Iris pigment epithelial cell (primary cell): Measurements from ENCODE around the gene CILP2.
A peak's percentile ranks its signal among the peaks of the same experiment; 100 is the strongest.

Source experiments
- DNase-seq: peaks from one replicate; pipeline ENCODE4 v3.0.0-alpha.2; 2011; ENCODE audit warnings: low read depth

The CILP2 gene, protein sequence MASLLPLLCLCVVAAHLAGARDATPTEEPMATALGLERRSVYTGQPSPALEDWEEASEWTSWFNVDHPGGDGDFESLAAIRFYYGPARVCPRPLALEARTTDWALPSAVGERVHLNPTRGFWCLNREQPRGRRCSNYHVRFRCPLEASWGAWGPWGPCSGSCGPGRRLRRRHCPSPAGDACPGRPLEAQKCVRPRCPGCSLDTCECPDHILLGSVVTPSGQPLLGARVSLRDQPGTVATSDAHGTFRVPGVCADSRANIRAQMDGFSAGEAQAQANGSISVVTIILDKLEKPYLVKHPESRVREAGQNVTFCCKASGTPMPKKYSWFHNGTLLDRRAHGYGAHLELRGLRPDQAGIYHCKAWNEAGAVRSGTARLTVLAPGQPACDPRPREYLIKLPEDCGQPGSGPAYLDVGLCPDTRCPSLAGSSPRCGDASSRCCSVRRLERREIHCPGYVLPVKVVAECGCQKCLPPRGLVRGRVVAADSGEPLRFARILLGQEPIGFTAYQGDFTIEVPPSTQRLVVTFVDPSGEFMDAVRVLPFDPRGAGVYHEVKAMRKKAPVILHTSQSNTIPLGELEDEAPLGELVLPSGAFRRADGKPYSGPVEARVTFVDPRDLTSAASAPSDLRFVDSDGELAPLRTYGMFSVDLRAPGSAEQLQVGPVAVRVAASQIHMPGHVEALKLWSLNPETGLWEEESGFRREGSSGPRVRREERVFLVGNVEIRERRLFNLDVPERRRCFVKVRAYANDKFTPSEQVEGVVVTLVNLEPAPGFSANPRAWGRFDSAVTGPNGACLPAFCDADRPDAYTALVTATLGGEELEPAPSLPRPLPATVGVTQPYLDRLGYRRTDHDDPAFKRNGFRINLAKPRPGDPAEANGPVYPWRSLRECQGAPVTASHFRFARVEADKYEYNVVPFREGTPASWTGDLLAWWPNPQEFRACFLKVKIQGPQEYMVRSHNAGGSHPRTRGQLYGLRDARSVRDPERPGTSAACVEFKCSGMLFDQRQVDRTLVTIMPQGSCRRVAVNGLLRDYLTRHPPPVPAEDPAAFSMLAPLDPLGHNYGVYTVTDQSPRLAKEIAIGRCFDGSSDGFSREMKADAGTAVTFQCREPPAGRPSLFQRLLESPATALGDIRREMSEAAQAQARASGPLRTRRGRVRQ

GRCh38 chr19:19538061-19538784 is at the start of gene CILP2:
TSS of gene CILP2 (plus strand) at chr19:19538265. CDS start at chr19:19538350, 85 bp downstream.
- no peak for DNase-seq

DNA sequence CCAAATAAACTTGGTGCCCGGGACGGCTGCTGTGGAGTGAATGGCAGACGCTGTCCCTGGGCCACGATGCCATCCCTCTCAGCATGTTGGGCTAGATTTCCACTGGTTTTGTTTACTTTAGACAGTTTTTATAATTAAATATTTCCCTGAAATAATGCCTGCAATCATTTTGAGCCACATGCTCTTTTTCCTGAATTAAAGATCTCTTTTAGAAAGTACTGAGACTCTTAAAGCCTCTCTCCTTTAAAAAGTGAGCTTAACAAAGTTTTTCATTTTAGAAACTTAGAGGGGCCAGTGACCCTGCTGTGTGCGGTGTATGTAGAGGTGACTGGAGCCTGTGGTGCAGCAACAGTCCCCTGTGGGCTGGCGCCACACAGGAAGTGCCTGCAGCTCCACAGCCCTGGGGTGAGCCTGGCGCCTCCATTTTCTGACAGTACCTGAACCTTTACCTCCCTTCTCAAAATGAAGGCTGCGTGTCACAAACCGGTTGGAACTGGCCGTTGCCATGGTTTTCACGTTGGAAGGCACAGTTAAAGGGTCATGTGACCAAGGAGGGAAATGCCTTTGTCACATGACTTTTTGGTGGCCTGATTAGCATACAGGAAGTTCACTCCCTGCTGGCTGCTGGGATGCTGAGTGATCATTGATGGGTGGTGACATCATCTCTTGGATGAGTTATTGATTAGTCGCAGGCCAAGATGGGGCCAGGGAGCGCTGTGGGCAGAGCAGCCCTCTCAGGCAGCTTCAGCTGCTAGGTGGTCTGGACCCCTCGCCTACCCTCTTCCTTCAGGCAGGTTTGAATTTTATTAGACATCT is 49.0 kb upstream of the CILP2 start:
- peak; percentile 94 for DNase-seq

- DNase-seq = no peak
Observed at GRCh38 chr19:19489804-19490204, 48.3 kb upstream of the CILP2 start.

DNA sequence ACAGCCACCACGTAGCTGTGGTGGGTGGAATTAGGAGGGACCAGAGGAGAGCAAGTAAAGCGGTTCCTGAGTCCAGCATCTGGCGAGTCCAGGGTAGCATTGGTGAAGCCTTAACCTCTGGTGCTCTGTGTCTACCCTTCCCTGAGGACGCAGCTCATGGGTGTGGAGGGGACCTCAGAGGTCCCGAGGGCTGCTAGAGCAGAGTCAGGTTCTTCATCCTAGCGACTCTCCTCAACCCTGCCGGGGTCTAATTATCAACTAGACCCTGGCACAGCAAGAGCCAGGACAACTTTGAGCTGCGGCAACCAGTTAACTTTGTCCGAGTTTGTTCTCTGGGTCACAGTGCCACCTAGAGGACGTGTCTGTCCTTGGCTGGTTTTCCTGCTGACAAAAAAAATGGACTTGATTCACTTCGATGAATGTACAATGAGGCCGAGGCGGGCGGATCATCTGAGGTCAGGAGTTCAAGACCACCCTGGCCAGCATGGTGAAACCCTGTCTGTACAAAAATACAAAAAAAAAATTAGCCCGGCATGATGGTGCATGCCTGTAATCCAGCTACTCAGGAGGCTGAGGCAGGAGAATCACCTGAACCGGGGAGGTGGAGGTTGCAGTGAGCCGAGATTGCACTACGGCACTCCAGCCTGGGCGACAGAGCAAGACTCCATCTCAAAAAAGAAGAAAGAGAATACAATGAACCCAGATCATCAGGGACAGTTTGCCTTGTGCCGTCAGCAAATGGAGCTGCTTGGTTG is 47.7 kb upstream of the CILP2 start:
- peak; percentile 79 for DNase-seq

DNA sequence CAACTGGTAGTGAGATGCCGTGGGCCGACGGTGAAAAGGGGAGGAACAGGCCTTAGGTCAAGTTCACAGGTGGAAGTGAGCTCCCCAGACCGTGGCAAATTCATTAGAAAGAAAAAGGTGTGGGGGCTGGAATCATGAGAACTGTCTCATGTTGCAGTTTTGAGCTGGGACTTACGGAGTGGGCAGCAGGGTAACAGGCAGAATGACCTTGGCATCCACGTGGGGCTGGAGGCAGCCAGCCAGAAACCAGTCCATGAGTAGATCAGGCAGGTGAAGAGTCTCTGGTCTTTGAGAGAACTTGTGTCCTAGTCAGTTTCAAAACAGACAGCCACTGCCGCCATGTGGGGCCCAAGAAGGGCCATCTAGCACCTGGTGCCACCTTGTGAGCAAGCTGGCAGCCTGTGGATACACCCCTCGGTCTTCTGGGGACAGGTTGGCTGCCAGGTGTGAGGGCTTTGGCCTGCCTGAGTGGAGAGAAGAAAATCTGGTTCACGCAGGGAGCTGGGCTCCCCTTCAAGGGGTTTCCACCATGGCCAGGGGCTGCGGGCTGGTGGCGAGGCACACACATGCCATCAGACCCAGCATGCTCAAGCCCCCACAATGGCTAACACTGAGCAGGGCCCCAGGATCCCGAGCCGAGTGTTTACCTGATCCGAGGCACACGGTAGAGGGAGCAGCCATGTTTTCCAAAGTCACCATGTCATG is 46.6 kb upstream of the CILP2 start:
- no peak for DNase-seq

GRCh38 chr19:19492026-19492610 is 45.9 kb upstream of the CILP2 start:
- DNase-seq = no peak

GRCh38 chr19:19493841-19494546 is 44.1 kb upstream of the CILP2 start:
- no peak for DNase-seq

GRCh38 chr19:19495614-19496603 is 42.2 kb upstream of the CILP2 start:
- DNase-seq = no peak

- DNase-seq = no peak
Observed at GRCh38 chr19:19498255-19498991, 39.6 kb upstream of the CILP2 start.

DNA sequence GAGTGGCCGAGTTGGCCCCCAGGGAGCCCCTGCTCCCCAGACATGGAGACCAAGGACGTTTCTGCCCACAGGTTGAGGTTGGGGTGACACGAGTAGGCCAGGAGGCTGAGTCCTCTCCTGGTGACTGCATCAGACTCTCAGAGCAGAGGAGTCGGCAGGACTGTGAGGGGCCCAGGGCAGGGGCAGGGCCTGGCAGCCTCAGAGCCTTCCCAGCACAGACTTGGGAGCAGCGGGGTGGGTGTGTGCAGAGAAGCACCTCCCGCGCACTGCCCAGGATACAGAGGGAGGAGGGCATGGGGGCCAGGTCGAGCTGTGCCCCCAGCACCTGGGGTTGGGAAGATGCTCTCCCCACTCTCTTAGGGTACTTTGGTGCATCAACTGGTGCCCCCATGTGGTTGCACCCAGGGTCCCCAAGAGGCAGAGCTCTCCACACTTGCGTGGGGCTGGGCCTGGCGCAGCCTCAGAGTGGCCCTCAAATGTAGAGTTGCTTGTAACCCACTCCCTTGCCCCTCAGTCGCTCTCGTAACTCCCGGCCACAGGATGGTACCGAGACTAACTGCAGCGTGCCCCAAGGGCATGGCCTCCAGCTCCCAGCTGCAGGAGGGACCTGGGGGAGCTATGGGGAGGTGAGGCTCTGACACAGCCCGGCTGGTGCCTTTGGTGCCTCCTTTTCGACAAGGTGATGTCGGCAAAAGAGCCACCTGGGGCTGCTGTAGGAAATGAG is 38.6 kb upstream of the CILP2 start:
- DNase-seq = no peak

GRCh38 chr19:19500975-19501644 is 37.0 kb upstream of the CILP2 start:
- no peak for DNase-seq

GRCh38 chr19:19501798-19502197 is 36.3 kb upstream of the CILP2 start:
- no peak for DNase-seq

DNA sequence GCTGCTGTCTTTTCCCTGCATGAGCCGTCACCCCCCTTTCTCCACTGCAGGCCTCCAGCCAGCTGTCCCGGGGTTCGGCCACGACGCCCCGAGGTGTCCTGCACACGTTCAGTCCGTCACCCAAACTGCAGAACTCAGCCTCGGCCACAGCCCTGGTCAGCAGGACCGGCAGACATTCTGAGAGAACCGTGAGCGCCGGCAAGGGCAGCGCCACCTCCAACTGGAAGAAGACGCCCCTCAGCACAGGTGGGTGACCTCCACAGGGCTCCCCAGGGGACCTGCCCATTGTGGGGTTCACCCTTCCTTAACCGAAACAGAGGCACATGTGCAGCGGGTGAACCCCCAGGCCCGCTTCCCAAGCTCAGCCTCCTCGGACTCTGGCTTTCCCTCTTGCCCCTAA is 35.8 kb upstream of the CILP2 start:
- no peak for DNase-seq

DNA sequence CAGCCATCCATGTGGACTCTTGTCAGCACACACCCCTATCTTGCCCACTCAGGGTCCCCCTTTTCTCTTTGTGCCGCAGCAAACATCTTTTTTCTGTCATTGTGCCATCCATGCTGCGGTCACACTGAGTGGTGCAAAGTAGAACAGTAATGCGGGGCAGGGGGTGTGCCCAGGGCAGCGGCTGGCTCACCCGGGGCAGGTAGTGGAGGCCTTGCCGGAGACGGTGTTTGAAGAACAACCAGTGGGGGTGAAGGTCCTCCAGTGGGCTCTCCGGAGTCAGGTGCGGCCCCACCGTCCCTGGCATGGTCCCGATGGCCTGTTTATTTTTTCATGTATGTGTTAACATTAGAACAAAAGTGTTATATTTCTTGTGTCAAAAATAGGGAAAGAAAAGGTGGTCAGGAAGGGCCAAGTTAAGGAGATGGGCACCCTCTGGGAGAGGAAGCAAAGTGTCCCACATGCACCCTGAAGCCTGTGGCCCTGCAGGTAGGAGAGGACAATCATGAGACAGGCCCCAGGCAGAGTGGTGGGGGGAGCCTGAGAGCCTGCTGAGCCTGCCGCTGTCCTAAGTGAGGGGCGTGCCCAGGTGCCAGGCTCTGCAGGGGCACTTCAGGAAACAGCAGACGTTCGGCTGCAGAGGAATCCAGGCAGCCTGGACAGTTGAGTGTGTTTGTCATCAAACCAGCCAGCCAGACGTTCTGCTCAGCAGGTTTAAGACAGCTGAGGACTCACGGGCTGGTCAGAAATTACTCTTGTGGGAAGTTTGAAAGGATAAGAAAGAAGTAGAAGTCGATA is 35.1 kb upstream of the CILP2 start:
- DNase-seq = no peak
